Spleen (tissue), 7 donors: ENCODE data around the gene PEX1.
"Not testable (repeated sequence)": the region's sequence is repeated elsewhere in the genome, so short reads cannot be mapped to it uniquely, and the experiment has no call there.

Source experiments
- CTCF ChIP-seq, 11 experiments: fragments of 200-600 bp in 7 of 11; fragments of 450-650 bp in 4 of 11; sonication (generic) in 4 of 11; IDR thresholded peaks in 8 of 11; conservative IDR thresholded peaks in 3 of 11; 1 replicate in 7 of 11; 2 replicates in 4 of 11; pipeline versions ENCODE4 v1.4.0 to v1.8.0; 2016 to 2021; ENCODE audit warnings: antibody characterized with exemption in 11 of 11, inconsistent platforms in 4 of 11, mild to moderate bottlenecking in 1 of 11
- POLR2A ChIP-seq, 3 donors: fragments of 450-650 bp; IDR thresholded peaks; one replicate each; pipeline ENCODE4 v1.5.1; 2017; ENCODE audit warnings: antibody characterized with exemption in 3 of 3, mild to moderate bottlenecking in 1 of 3
- POLR2AphosphoS5 ChIP-seq, 3 donors: sonication (generic); formaldehyde crosslinking; IDR thresholded peaks; one replicate each; pipeline ENCODE4 v1.5.1; 2017; ENCODE audit warnings: antibody characterized with exemption in 3 of 3
- donor health status: DM: no; HTN: no; CAD: no; lungs with moderate emphysema.
- donor health status: DM: no; HTN: no; CAD: no.
- donor health status: DM: no; HTN: no; CAD: no.

DNA sequence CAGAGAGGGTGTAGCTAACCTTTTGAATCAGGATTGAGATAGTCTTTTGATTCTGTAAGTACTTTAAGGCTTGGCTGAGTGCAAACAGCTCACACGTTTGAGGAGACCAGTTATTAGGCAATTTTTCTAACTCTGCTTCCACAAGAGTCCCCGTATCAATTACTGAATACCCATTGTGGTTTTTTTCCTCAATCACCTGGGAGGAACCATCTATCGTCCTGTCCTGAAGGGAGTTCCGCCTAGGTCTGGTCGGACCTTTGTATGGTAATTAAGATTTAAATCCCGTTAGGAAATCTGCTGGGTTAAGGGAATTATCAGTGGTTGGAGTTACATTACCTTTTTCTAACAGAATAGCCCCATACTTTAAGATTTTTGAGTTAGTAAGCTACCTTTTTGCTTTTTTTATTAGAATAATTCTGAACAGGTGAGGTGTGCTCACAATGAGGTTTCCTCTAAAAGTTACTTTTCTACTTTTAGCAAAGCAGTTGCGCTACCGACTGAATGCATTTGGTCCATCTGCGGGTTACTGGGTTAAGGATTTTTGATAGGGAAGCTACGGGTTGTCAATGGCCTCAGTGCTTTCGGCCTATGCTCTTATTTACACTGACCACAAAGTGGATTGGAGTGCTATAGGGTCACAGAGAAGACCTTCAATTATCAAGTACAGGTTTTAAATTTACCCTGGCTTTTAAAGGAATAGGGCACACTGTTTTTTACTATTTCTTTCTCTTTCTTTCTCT is 52.3 kb downstream of the PEX1 start:
- not testable (repeated sequence) for TF ChIP-seq CTCF (IDR thresholded peaks at IDR 0.05 in 8 of 11, conservative IDR thresholded peaks at IDR 0.05 in 3 of 11); POLR2A (IDR thresholded peaks at IDR 0.05); POLR2AphosphoS5 (IDR thresholded peaks at IDR 0.05)
